Mammary epithelial cell (primary cell): ENCODE measurements around the gene KRT71.

Source experiments
- EZH2 ChIP-seq: IDR thresholded peaks from 2 replicates; pipeline ENCODE4 v1.6.1; 2012; ENCODE audit warnings: low read length, inconsistent platforms, borderline replicate concordance
- TF ChIP-seq, protein P1 (sequence below), 2 donors: IDR thresholded peaks in 1 of 2; conservative IDR thresholded peaks in 1 of 2; 2 replicates each; pipeline ENCODE4 v1.5.1; 2011 to 2012; ENCODE audit warnings: inconsistent platforms in 2 of 2, low read length in 2 of 2, mild to moderate bottlenecking in 2 of 2, control low read depth in 1 of 2, low read depth in 1 of 2; ENCODE audit not compliant: insufficient read depth in 1 of 2; ENCODE audit errors: extremely low read depth in 1 of 2

DNA sequence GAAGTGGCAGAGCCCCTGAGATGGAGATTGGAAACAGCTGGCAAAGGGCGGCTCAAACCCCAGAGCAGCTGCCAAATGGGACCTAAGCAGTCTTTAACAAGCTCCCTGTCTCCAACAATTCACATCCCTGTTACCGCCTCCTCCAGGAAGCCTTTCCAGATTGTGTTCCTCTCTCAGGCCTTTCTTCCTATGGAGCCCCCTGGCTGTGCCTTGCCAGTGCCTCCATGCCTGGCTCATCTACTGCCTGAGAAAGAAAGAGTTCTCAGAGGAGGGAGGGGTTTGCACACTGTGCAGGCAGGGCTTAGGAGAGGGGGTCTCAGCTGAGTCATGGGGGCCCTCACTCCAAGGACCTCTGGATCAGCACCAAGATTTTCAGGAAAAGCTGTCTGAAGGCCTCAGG is 29.5 kb upstream of the KRT71 start:
- TF ChIP-seq, protein P1, sequence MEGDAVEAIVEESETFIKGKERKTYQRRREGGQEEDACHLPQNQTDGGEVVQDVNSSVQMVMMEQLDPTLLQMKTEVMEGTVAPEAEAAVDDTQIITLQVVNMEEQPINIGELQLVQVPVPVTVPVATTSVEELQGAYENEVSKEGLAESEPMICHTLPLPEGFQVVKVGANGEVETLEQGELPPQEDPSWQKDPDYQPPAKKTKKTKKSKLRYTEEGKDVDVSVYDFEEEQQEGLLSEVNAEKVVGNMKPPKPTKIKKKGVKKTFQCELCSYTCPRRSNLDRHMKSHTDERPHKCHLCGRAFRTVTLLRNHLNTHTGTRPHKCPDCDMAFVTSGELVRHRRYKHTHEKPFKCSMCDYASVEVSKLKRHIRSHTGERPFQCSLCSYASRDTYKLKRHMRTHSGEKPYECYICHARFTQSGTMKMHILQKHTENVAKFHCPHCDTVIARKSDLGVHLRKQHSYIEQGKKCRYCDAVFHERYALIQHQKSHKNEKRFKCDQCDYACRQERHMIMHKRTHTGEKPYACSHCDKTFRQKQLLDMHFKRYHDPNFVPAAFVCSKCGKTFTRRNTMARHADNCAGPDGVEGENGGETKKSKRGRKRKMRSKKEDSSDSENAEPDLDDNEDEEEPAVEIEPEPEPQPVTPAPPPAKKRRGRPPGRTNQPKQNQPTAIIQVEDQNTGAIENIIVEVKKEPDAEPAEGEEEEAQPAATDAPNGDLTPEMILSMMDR (conservative IDR thresholded peaks at IDR 0.05 in 1 of 2, IDR thresholded peaks at IDR 0.05 in 1 of 2; ENCODE audit: extremely low read depth in 1 of 2, insufficient read depth in 1 of 2, low read depth in 1 of 2, low read length in 2 of 2): no peak
- TF ChIP-seq EZH2: no peak
